ENCODE data around the gene PLXNB2.

- TF ChIP-seq REST (IDR thresholded peaks at IDR 0.05; ENCODE audit: insufficient read depth in 1 of 2, low read depth in 2 of 2, low read length in 2 of 2) (no peak), POLR2AphosphoS5 (IDR thresholded peaks at IDR 0.05; ENCODE audit: low read depth, low read length) (no peak)
Observed at GRCh38 chr22:50276143-50276542, 31.3 kb downstream of the PLXNB2 start.
